Measurements from ENCODE around the gene ARSB.

DNA sequence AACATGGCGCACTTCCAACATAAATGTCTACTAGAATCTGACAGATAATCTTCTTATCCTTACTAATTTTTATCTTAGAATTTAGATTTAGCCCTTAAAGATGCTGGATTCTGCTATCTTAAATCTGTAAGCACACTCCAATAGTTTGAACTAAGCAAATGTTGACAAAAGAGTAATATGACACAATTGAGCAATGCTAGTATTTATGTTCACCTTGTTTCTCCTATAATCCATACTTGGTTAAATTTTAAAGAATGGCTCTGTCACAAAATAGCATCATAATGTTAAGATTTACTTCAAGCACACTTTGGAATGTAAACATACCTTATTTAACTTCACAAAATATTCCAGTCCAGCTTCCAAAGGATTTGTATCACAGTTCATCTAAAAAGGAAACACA is 38.8 kb upstream of the ARSB start:
- TF ChIP-seq CTCF (IDR thresholded peaks at IDR 0.05; ENCODE audit: low read depth, low read length) (no peak), EZH2phosphoT487 (IDR thresholded peaks at IDR 0.05; ENCODE audit: low read depth) (no peak)
